NB4 (cell line): ENCODE results near the gene ANKRD60.

Experiments
- DNase-seq: peaks from one replicate; pipeline ENCODE4 v3.0.0; 2010; ENCODE audit warnings: low read depth
- H3K4me3 ChIP-seq: one replicate; pipeline ENCODE4 v1.5.1; 2011; ENCODE audit warnings: mild to moderate bottlenecking, low read depth, low read length, moderate library complexity
- MYC ChIP-seq: IDR thresholded peaks from 2 replicates; pipeline ENCODE4 v1.6.1; 2011; ENCODE audit warnings: low read depth, low read length
- POLR2A ChIP-seq: IDR thresholded peaks from 2 replicates; pipeline ENCODE4 v1.6.1; 2011; ENCODE audit warnings: mild to moderate bottlenecking; ENCODE audit not compliant: insufficient read length; ENCODE audit errors: extremely low read depth
- TF ChIP-seq, protein P1 (sequence below): IDR thresholded peaks from 2 replicates; pipeline ENCODE4 v1.6.1; 2011; ENCODE audit warnings: low read depth, low read length
- TF ChIP-seq, protein P2 (sequence below): IDR thresholded peaks from one replicate; pipeline ENCODE4 v1.5.1; 2012; ENCODE audit warnings: low read depth, low read length

The ANKRD60 gene

DNA sequence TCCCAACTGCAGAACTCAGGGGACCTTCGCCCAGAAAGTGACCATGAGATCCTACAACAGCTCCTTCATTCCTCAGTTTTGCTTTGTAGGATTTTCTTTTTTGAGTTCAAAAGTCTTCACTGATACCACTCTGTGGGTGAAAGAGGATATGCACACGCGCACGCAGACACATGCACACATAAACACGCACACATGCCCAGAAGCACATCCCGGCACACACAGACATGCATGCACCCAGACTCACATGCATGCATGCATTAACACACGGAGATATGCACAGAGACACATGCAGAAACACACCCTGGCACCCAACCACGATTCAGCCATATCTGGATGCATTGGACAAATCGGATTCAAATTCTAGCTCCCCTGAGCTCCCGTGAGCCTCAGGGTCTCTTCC lies 36.4 kb downstream of the ANKRD60 start:
- H3K4me3 ChIP-seq = no peak overlapping the region
- TF ChIP-seq, protein P1, sequence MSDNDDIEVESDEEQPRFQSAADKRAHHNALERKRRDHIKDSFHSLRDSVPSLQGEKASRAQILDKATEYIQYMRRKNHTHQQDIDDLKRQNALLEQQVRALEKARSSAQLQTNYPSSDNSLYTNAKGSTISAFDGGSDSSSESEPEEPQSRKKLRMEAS = 0 out of 2 replicates have a peak, but pooled peaks have one; percentile 2
- no peak for TF ChIP-seq POLR2A
- TF ChIP-seq, protein P2, sequence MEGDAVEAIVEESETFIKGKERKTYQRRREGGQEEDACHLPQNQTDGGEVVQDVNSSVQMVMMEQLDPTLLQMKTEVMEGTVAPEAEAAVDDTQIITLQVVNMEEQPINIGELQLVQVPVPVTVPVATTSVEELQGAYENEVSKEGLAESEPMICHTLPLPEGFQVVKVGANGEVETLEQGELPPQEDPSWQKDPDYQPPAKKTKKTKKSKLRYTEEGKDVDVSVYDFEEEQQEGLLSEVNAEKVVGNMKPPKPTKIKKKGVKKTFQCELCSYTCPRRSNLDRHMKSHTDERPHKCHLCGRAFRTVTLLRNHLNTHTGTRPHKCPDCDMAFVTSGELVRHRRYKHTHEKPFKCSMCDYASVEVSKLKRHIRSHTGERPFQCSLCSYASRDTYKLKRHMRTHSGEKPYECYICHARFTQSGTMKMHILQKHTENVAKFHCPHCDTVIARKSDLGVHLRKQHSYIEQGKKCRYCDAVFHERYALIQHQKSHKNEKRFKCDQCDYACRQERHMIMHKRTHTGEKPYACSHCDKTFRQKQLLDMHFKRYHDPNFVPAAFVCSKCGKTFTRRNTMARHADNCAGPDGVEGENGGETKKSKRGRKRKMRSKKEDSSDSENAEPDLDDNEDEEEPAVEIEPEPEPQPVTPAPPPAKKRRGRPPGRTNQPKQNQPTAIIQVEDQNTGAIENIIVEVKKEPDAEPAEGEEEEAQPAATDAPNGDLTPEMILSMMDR = no peak
- no peak for TF ChIP-seq MYC
- no peak for DNase-seq

DNA sequence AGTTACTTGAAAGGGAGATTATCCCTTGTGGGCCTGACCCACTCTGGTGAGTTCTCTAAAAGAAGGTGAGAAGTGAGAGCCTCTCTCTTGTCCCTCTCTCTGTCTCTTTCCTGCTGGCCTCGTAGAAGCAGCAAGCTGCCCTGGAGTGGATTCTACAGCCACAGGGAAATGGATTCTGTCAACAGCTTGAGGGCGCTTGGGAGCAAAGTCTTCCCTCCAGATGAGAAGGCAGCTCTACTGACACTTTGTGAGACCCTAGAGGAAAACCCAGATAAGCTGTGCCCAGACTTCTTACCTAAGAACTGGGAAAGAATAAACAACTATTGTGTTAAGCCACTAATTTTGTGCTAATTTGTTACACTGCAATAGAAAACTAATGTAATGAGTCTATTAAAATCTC lies 39.9 kb downstream of the ANKRD60 start:
- DNase-seq = peak; percentile 26
- TF ChIP-seq, protein P2 = no peak
- TF ChIP-seq, protein P1 = no peak
- TF ChIP-seq MYC = no peak
- no peak for TF ChIP-seq POLR2A
- no peak overlapping the region for H3K4me3 ChIP-seq

DNA sequence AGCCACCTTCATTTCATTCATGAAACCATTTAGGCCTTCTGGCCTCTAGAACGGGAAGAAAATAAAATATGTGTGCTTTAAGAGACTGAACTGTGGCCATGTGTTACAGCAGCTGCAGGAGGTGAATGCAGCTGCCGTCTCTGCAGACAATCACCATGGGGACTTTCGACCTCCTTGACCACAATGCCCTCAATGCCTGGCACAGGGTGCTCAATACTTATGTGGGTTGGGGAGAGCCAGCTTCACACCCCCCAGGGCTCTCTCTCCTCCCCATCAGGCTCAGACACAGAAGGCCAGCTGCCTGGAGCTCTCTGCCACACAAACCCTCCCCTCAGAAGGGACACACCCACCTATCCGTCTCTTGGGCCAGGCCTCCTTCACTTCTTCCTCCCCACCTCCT lies 43.5 kb downstream of the ANKRD60 start:
- no peak for DNase-seq
- TF ChIP-seq, protein P2 = no peak
- TF ChIP-seq, protein P1 = no peak
- TF ChIP-seq POLR2A = no peak
- TF ChIP-seq MYC = no peak

DNA sequence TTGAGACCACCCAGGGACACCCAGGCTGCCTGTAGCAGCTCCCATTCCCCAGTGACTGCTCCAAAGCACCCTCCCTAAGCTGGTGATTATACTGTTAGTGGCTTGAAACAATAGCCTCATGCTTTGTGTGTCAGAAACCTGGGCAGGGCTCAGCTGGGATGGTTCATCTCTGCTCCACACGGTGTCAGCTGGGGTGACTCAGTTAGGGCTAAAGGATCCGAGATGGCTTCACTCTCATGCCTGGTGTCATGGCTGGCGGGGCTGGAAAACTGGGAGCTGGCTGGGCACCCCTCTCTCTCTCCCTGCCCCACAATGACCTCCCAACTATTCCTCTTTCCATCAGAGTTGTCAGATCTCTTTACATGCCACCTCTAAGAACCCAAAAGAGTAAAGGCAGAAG lies 44.4 kb downstream of the ANKRD60 start:
- no peak for DNase-seq
- TF ChIP-seq POLR2A (no peak), MYC (no peak)
- TF ChIP-seq, protein P1 = no peak
- TF ChIP-seq, protein P2 = no peak
- no peak overlapping the region for H3K4me3 ChIP-seq

More for the DNA sequence above, 43.5 kb downstream of the ANKRD60 start:
- H3K4me3 ChIP-seq = no peak overlapping the region

DNA sequence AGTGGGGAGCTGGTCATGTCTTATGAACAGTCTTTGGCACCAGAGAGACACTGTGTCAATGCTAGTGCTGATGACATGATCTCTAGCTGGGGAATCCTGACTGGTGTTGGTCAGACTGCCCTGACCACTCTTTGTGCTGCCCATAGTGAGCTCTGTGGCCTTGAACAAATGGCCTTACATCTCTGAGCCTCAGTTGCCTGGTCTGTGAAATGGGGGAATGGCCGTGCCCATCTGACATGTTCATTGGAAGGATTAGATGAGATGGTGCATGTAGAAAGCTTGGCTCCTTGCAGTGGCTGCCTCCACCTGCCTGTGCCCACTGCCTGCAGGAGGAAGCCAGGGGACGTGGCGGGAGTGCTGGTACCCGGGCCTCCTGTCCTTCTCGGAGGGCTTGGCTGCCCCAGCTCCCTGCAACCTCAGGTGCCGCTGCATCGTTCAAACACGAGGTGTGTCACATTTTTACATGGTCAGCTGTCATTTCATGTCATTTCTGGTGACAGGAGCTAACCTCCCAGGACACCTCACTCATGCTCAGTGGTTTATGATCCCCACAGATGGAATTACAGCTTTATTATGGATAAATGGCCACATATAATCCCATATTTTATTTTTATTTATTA lies 45.8 kb downstream of the ANKRD60 start:
- H3K4me3 ChIP-seq = no peak overlapping the region
- TF ChIP-seq POLR2A (no peak), MYC (no peak)
- TF ChIP-seq, protein P2 = no peak
- TF ChIP-seq, protein P1 = no peak
- no peak for DNase-seq
